Measurements from ENCODE around the gene DUS3L. TPM values are rescaled to one million over a fixed set of nuclear protein-coding genes. Genes with fewer than 3 reads are reported as not detected.

Gene DUS3L
- total RNA-seq, 1 experiment from 2014 or later, result 39.3 TPM

DNA sequence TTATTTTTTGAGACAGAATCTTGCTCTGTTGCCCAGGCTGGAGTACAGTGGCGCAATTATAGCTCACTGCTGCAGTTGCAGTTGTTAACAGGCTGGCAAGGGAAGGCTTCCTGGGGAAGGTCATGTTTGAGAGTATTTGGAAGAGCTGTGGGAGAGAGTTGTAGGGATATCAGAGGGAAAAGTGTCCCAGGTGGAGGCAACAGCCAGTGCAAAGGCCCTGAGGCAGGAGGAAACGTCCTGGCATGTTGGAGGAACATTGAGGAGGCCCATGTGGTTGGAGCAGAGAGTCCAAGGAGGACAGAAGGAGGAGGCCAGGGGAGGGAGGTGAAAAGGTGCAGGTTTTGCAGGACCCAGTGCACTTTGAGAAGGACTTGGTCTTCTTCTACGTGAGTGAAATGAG lies 2.2 kb upstream of the DUS3L start (continued):
- TF ChIP-seq, protein P1, sequence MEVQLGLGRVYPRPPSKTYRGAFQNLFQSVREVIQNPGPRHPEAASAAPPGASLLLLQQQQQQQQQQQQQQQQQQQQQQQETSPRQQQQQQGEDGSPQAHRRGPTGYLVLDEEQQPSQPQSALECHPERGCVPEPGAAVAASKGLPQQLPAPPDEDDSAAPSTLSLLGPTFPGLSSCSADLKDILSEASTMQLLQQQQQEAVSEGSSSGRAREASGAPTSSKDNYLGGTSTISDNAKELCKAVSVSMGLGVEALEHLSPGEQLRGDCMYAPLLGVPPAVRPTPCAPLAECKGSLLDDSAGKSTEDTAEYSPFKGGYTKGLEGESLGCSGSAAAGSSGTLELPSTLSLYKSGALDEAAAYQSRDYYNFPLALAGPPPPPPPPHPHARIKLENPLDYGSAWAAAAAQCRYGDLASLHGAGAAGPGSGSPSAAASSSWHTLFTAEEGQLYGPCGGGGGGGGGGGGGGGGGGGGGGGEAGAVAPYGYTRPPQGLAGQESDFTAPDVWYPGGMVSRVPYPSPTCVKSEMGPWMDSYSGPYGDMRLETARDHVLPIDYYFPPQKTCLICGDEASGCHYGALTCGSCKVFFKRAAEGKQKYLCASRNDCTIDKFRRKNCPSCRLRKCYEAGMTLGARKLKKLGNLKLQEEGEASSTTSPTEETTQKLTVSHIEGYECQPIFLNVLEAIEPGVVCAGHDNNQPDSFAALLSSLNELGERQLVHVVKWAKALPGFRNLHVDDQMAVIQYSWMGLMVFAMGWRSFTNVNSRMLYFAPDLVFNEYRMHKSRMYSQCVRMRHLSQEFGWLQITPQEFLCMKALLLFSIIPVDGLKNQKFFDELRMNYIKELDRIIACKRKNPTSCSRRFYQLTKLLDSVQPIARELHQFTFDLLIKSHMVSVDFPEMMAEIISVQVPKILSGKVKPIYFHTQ (CRISPR knock-in tag; IDR thresholded peaks at IDR 0.05), result no peak
- no peak for TF ChIP-seq NR2C2 (CRISPR knock-in tag; IDR thresholded peaks at IDR 0.05)
- TF ChIP-seq, protein P2, sequence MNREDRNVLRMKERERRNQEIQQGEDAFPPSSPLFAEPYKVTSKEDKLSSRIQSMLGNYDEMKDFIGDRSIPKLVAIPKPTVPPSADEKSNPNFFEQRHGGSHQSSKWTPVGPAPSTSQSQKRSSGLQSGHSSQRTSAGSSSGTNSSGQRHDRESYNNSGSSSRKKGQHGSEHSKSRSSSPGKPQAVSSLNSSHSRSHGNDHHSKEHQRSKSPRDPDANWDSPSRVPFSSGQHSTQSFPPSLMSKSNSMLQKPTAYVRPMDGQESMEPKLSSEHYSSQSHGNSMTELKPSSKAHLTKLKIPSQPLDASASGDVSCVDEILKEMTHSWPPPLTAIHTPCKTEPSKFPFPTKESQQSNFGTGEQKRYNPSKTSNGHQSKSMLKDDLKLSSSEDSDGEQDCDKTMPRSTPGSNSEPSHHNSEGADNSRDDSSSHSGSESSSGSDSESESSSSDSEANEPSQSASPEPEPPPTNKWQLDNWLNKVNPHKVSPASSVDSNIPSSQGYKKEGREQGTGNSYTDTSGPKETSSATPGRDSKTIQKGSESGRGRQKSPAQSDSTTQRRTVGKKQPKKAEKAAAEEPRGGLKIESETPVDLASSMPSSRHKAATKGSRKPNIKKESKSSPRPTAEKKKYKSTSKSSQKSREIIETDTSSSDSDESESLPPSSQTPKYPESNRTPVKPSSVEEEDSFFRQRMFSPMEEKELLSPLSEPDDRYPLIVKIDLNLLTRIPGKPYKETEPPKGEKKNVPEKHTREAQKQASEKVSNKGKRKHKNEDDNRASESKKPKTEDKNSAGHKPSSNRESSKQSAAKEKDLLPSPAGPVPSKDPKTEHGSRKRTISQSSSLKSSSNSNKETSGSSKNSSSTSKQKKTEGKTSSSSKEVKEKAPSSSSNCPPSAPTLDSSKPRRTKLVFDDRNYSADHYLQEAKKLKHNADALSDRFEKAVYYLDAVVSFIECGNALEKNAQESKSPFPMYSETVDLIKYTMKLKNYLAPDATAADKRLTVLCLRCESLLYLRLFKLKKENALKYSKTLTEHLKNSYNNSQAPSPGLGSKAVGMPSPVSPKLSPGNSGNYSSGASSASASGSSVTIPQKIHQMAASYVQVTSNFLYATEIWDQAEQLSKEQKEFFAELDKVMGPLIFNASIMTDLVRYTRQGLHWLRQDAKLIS (CRISPR knock-in tag; IDR thresholded peaks at IDR 0.05; ENCODE audit: borderline replicate concordance), result no peak
- no peak for TF ChIP-seq TEAD1 (CRISPR knock-in tag; IDR thresholded peaks at IDR 0.05)
- no peak for TF ChIP-seq FOXJ3 (CRISPR knock-in tag; IDR thresholded peaks at IDR 0.05; ENCODE audit: borderline replicate concordance)
- no peak for TF ChIP-seq RELA (CRISPR knock-in tag; IDR thresholded peaks at IDR 0.05; ENCODE audit: borderline replicate concordance)

DNA sequence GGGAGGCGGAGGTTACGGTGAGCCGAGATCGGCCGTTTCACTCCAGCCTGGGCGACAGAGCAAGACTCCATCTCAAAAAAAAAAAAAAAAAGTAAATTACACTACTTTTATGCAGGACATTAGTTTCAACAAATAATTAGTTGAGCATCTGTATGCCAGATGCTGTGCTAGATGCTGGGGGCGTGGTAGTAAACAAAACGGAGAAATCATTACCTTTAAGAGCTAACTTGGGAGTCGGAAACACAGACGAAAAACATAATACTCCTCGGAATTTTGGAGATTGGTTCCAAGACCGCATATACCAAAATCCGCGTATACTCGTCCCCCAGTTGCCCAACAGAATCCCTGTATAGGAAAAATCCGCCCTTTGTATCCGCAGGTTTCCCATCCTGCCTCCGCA lies 1.3 kb upstream of the DUS3L start:
- no peak overlapping the region for H3K27ac Mint-ChIP-seq
- H3K9me3 Mint-ChIP-seq, result peaks cover 4% of the 10 kb centered on the region; the same call in 1 of the 2 replicates
- CTCF ChIA-PET, result interaction anchor here (1.4 to 2.5 kb wide), 2 partner anchors 103 to 105 kb away, joined by 5 to 8 read pairs; partner anchors contain the start of gene RPL36
- H3K4me1 Mint-ChIP-seq, result peaks cover 5% of the 10 kb centered on the region
- TF ChIP-seq, protein P3, sequence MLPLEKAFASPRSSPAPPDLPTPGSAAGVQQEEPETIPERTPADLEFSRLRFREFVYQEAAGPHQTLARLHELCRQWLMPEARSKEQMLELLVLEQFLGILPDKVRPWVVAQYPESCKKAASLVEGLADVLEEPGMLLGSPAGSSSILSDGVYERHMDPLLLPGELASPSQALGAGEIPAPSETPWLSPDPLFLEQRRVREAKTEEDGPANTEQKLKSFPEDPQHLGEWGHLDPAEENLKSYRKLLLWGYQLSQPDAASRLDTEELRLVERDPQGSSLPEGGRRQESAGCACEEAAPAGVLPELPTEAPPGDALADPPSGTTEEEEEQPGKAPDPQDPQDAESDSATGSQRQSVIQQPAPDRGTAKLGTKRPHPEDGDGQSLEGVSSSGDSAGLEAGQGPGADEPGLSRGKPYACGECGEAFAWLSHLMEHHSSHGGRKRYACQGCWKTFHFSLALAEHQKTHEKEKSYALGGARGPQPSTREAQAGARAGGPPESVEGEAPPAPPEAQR (CRISPR knock-in tag; IDR thresholded peaks at IDR 0.05), result no peak
- TF ChIP-seq TEAD1 (CRISPR knock-in tag; IDR thresholded peaks at IDR 0.05), result no peak
- TF ChIP-seq RORB (CRISPR knock-in tag; IDR thresholded peaks at IDR 0.05), result no peak
- TF ChIP-seq, protein P4, sequence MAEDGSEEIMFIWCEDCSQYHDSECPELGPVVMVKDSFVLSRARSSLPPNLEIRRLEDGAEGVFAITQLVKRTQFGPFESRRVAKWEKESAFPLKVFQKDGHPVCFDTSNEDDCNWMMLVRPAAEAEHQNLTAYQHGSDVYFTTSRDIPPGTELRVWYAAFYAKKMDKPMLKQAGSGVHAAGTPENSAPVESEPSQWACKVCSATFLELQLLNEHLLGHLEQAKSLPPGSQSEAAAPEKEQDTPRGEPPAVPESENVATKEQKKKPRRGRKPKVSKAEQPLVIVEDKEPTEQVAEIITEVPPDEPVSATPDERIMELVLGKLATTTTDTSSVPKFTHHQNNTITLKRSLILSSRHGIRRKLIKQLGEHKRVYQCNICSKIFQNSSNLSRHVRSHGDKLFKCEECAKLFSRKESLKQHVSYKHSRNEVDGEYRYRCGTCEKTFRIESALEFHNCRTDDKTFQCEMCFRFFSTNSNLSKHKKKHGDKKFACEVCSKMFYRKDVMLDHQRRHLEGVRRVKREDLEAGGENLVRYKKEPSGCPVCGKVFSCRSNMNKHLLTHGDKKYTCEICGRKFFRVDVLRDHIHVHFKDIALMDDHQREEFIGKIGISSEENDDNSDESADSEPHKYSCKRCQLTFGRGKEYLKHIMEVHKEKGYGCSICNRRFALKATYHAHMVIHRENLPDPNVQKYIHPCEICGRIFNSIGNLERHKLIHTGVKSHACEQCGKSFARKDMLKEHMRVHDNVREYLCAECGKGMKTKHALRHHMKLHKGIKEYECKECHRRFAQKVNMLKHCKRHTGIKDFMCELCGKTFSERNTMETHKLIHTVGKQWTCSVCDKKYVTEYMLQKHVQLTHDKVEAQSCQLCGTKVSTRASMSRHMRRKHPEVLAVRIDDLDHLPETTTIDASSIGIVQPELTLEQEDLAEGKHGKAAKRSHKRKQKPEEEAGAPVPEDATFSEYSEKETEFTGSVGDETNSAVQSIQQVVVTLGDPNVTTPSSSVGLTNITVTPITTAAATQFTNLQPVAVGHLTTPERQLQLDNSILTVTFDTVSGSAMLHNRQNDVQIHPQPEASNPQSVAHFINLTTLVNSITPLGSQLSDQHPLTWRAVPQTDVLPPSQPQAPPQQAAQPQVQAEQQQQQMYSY (CRISPR knock-in tag; IDR thresholded peaks at IDR 0.05), result no peak
- TF ChIP-seq, protein P5, sequence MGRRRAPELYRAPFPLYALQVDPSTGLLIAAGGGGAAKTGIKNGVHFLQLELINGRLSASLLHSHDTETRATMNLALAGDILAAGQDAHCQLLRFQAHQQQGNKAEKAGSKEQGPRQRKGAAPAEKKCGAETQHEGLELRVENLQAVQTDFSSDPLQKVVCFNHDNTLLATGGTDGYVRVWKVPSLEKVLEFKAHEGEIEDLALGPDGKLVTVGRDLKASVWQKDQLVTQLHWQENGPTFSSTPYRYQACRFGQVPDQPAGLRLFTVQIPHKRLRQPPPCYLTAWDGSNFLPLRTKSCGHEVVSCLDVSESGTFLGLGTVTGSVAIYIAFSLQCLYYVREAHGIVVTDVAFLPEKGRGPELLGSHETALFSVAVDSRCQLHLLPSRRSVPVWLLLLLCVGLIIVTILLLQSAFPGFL (CRISPR knock-in tag; IDR thresholded peaks at IDR 0.05; ENCODE audit: borderline replicate concordance), result no peak
- TF ChIP-seq HMGA2 (CRISPR knock-in tag; IDR thresholded peaks at IDR 0.05), result no peak
- no peak for TF ChIP-seq ZNF671 (CRISPR knock-in tag; IDR thresholded peaks at IDR 0.05)
- TF ChIP-seq ELF4 (CRISPR knock-in tag; IDR thresholded peaks at IDR 0.05; ENCODE audit: low read depth), result no peak
- TF ChIP-seq FOXK1 (CRISPR knock-in tag; IDR thresholded peaks at IDR 0.05), result no peak
- TF ChIP-seq, protein P6, sequence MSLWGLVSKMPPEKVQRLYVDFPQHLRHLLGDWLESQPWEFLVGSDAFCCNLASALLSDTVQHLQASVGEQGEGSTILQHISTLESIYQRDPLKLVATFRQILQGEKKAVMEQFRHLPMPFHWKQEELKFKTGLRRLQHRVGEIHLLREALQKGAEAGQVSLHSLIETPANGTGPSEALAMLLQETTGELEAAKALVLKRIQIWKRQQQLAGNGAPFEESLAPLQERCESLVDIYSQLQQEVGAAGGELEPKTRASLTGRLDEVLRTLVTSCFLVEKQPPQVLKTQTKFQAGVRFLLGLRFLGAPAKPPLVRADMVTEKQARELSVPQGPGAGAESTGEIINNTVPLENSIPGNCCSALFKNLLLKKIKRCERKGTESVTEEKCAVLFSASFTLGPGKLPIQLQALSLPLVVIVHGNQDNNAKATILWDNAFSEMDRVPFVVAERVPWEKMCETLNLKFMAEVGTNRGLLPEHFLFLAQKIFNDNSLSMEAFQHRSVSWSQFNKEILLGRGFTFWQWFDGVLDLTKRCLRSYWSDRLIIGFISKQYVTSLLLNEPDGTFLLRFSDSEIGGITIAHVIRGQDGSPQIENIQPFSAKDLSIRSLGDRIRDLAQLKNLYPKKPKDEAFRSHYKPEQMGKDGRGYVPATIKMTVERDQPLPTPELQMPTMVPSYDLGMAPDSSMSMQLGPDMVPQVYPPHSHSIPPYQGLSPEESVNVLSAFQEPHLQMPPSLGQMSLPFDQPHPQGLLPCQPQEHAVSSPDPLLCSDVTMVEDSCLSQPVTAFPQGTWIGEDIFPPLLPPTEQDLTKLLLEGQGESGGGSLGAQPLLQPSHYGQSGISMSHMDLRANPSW (CRISPR knock-in tag; conservative IDR thresholded peaks at IDR 0.05; ENCODE audit: low read depth), result no peak
- no peak for TF ChIP-seq NFATC4 (CRISPR knock-in tag; IDR thresholded peaks at IDR 0.05)
- H3K27me3 Mint-ChIP-seq (ENCODE audit: low read depth), result peaks cover 4% of the 10 kb centered on the region; the same call in 1 of the 2 replicates
- H3K36me3 Mint-ChIP-seq, result peaks cover 12% of the 10 kb centered on the region
- H3K4me3 Mint-ChIP-seq, result no peak overlapping the region
- POLR2A ChIA-PET, result no interaction called here
- no peak for DNase-seq (ENCODE audit: low spot score)
- no peak for ATAC-seq

Data from WTC11 (cell line).